ENCODE measurements around the gene RCOR2. TPM values are rescaled to one million over a fixed set of nuclear protein-coding genes. Genes with fewer than 3 reads are reported as not detected.
A peak's percentile ranks its signal among the peaks of the same experiment; 100 is the strongest.
"Not testable (repeated sequence)": the region's sequence is repeated elsewhere in the genome, so short reads cannot be mapped to it uniquely, and the experiment has no call there.

RCOR2 gene
- total RNA-seq, 1 experiment from 2014 or later = 0.80 TPM

DNA sequence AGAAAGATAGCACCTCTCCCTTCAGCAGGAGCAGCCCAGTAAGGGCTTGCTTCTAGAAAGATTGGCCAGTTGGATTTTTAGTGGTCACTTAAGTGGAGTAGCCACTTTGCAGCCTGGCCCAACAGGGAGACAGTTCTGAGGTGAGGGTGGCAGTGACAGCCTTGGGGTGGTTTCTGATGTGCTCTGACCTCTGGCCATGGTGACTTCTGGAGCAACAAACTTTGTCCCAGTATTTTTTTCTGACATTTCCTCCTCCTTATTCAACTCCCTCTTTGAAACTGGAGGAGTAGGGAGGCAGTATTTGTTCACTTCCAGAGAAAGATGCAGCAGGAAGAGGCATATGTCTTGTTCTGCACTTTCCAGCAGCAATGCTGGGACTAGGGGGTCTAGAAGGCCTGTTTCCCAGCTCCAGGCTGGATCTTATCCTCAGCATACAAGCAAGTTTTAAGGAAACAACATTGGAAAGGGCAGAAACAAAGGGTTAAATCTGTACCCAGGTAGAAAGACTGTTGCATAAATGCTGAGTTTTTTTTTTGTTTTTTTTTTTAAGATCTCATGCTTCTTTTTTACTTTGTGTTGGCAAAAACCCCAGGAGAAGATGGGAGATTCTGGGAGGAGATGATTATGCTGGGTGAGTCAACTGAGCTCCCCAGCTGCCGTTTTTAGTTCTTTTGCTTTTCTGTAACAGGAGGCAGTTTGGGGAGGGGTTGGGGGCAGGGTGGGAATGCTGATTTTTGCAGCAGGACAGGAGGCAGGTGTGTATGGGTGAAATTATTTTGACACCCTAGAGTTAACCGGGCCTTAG, 37.2 kb downstream of the RCOR2 start:
- peak; percentile 15 for DNase-seq (ENCODE audit: low read depth)

DNA sequence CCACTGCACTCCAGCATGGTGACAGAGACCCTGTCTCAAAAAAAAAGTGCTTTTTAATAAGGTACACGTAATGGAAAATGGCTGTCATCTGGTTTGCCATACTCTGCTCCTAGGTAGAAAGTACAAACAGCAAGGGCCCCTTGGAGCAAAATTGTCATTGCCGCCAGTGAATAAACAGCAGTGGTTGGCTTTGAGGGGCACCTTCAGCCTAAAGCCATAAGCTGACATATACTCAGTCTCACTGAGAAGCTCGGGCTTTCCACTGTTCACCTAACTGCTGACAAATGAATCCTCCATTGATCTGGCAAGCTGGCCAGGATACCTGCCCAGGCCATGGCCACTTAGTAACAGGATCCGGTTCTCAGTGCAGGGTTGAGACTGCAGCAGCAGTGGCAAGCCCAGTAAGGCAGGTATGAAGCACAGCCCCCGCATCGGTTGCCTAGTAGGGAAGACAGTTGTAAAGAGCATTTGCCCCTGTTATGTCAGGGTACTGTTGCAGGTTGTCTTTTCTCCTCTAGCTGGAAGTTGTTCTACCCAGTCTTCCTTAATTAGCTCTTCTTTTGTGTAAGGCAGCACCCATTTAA, 39.2 kb downstream of the RCOR2 start:
- no peak for DNase-seq (ENCODE audit: low read depth)

GRCh38 chr11:63876616-63877015, 40.3 kb downstream of the RCOR2 start:
- no peak for DNase-seq (ENCODE audit: low read depth)

- DNase-seq (ENCODE audit: low read depth) = no peak
Measured at GRCh38 chr11:63875506-63876065, 41.4 kb downstream of the RCOR2 start.

DNA sequence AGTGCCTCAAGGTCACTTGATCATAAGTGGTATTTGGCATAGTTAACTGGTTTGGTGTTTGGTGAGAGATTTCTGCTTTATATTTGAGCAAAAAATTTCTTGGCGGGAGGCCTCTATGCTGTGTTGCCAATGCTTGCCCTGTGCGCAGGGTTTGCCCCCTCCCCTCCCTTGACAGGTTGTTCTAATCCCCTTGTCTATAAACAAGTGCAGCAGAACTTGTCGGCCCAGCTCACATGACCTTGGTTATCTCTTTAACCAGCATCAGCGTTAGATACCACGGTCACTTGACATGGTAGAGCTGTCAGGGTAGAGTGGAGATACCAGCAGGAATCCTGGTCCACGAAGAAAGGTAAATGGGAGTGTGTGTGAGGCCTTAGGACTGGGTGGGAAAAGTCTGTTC, 42.5 kb downstream of the RCOR2 start:
- no peak for DNase-seq (ENCODE audit: low read depth)

- DNase-seq (ENCODE audit: low read depth) = no peak
Measured at GRCh38 chr11:63873311-63873710, 43.7 kb downstream of the RCOR2 start.

DNA sequence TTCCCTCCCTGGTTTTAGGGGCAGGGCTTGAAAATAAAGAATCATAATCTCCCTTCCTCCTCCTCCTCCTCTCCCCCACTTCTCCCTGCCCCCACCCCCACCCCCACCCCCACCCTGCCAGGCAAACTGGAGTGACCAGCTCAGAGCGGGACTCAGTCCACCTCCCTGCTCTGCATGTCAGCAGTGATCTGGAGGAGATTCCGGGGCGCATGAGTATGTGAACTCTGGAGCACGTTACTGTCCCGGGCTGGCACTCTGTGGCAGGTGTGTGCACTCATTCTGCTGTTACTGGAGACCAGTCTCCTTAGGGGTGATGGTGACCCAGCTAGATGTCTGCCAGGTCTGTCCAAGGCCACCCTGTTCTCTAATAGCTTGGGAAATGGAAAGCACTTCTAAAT, 44.2 kb downstream of the RCOR2 start:
- no peak for DNase-seq (ENCODE audit: low read depth)

- DNase-seq (ENCODE audit: low read depth) = peak; percentile 85
Measured at GRCh38 chr11:63871962-63872799, 44.8 kb downstream of the RCOR2 start.

DNA sequence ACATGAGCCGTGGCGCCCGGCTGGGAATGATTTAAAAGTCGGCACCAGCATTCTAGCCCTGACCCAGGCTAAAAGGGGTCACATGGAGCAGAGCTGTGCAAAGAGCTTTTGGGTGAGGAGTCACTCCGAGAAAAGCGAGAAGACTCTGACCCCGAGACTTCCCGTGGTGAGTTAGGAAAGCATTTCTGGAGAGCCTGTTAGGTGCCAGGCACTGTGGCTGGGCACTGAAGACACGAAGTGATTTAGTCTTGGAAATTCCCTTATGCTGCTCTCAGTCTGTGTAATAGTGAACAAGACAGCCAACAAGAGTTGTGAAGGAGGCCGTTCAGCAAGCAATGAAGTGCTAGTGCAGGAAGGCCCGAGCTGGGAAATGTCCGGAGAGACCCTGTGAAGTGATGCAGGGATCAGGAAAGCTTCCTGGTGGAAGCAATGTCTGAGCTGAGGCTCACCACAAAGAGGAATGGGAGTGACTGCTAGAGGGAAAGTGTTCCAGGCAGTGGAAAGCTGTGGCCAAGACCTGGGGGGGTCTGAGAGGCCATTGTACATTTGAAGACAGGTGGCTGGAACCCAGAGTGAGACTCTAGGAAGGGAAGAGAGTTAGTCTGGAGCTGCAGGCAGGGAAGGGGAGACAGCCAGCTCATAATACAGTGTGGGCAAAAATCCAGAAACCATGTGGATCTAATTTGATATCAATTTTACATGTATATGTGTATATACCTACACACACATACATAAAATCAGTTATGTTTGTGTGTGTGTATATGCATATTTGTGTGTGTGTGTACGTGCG, 46.4 kb downstream of the RCOR2 start:
- DNase-seq (ENCODE audit: low read depth) = no peak

DNA sequence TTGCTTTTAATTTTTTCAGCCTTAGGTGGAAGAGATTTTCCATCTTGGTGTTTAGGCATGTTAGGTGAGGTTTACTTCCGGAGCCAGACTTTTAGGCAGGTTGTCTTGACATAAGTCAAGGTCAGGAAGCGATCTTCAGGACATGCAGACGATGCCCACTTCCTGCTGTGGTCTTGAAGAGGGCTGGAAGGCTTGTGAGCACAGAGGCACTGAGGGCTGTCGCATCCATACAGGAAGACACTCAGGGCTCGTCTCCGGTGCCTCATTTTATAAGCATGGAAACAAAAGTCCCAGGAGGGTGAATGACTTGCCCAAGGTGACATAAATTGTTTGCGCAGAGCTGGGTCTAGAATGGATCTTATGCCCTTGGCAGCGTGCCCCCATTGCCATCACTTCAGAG, 47.3 kb downstream of the RCOR2 start:
- no peak for DNase-seq (ENCODE audit: low read depth)

- no peak for DNase-seq (ENCODE audit: low read depth)
Measured at GRCh38 chr11:63869171-63869591, 47.8 kb downstream of the RCOR2 start.

- no peak for DNase-seq (ENCODE audit: low read depth)
Measured at GRCh38 chr11:63868399-63869064, 48.4 kb downstream of the RCOR2 start.

GRCh38 chr11:63867511-63867910, 49.5 kb downstream of the RCOR2 start:
- DNase-seq (ENCODE audit: low read depth) = no peak

GRCh38 chr11:63866211-63866610, 50.8 kb downstream of the RCOR2 start:
- peak; percentile 30 for DNase-seq (ENCODE audit: low read depth)

DNA sequence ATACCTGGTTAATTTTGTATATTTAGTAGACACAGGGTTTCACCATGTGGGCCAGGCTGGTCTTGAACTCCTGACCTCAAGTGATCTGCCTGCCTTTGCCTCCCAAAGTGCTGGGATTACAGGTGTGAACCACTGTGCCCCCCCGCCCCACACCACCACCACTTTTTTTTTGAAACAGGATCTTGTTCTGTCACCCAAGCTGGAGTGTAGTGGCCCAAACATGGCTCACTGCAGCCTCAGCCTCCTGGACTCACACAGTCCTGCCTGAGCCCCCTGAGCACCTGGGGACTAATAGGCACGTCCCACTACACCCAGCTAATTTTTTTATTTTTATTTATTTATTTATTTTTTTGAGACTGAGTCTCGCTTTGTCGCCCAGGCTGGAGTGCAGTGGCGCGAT, 53.3 kb downstream of the RCOR2 start:
- not testable (repeated sequence) for DNase-seq (ENCODE audit: low read depth)

- DNase-seq (ENCODE audit: low read depth) = no peak
Measured at GRCh38 chr11:63862923-63863322, 54.0 kb downstream of the RCOR2 start.

Other genes with a start within 250 kb of the RCOR2 start
- 36.3 and 44.4 TPM in 2 replicates for gene ATL3, start 245.8 kb downstream of the RCOR2 start, total RNA-seq (2014; rRNA removed; shearing (Covaris generic))
- 39.0 and 56.5 TPM in 2 replicates for gene RTN3, start 235.7 kb downstream of the RCOR2 start, total RNA-seq (2014; rRNA removed; shearing (Covaris generic))
- gene ZFTA, start 148.4 kb downstream of the RCOR2 start, total RNA-seq (2014; rRNA removed; shearing (Covaris generic)) = 9.4 and 14.0 TPM in 2 replicates
- gene SPINDOC, start 103.7 kb downstream of the RCOR2 start, total RNA-seq (2014; rRNA removed; shearing (Covaris generic)) = 34.6 and 41.0 TPM in 2 replicates
- gene MARK2, start 78.1 kb downstream of the RCOR2 start, total RNA-seq (2014; rRNA removed; shearing (Covaris generic)) = 11.4 and 12.5 TPM in 2 replicates
- 12.6 and 17.5 TPM in 2 replicates for gene NAA40, start 21.8 kb upstream of the RCOR2 start, total RNA-seq (2014; rRNA removed; shearing (Covaris generic))
- 361 and 414 TPM in 2 replicates for gene COX8A, start 57.5 kb upstream of the RCOR2 start, total RNA-seq (2014; rRNA removed; shearing (Covaris generic))
- 30.7 and 36.9 TPM in 2 replicates for gene OTUB1, start 69.3 kb upstream of the RCOR2 start, total RNA-seq (2014; rRNA removed; shearing (Covaris generic))
- not detected in 2 replicates for gene FLRT1, start 118.8 kb upstream of the RCOR2 start, total RNA-seq (2014; rRNA removed; shearing (Covaris generic))
- gene MACROD1, start 248.9 kb upstream of the RCOR2 start, total RNA-seq (2014; rRNA removed; shearing (Covaris generic)) = 19.4 and 47.1 TPM in 2 replicates

Measured in Daoy (cell line).